GM13976 (cell line): Measurements from ENCODE around the gene FDCSP.
"Not testable (repeated sequence)": the region's sequence is repeated elsewhere in the genome, so short reads cannot be mapped to it uniquely, and the experiment has no call there.

ENCODE experiments used
- DNase-seq: peaks from one replicate; pipeline ENCODE4 v3.0.0; 2012; ENCODE audit warnings: low spot score
- in situ Hi-C: fragments of 300-500 bp; cut with MboI; formaldehyde crosslinking; loops from one replicate; pipeline ENCODE4 v1.12.0; 2022; ENCODE audit warnings: low sequenced_read_pairs, mixed read lengths, inconsistent platforms; ENCODE audit not compliant: unreplicated experiment
- TF ChIP-seq, protein P1 (sequence below): IDR thresholded peaks from 2 replicates; pipeline ENCODE4 v1.5.1; 2012; ENCODE audit warnings: borderline replicate concordance, mild to moderate bottlenecking; ENCODE audit not compliant: insufficient read depth; ENCODE audit errors: extremely low read depth, missing control alignments, control extremely low read depth

Gene FDCSP

DNA sequence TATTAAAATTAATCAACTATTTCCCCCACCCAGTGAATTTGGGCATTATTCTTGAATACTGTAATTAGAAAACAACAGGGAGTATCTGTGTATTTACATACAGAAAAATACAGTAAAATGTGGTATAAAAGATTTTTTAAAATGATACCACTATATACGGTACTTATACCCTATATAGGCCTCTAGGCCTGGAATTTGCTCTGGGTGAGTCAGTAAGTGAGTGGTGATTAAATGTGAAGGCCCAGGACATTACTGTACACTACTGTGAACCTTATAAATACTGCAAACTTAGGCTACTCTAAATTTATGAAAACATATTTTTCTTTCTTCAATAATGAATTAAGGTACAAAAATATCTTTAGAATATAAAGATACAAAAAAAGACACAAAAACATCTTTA, 10.2 kb downstream of the FDCSP start:
- TF ChIP-seq, protein P1, sequence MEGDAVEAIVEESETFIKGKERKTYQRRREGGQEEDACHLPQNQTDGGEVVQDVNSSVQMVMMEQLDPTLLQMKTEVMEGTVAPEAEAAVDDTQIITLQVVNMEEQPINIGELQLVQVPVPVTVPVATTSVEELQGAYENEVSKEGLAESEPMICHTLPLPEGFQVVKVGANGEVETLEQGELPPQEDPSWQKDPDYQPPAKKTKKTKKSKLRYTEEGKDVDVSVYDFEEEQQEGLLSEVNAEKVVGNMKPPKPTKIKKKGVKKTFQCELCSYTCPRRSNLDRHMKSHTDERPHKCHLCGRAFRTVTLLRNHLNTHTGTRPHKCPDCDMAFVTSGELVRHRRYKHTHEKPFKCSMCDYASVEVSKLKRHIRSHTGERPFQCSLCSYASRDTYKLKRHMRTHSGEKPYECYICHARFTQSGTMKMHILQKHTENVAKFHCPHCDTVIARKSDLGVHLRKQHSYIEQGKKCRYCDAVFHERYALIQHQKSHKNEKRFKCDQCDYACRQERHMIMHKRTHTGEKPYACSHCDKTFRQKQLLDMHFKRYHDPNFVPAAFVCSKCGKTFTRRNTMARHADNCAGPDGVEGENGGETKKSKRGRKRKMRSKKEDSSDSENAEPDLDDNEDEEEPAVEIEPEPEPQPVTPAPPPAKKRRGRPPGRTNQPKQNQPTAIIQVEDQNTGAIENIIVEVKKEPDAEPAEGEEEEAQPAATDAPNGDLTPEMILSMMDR, result no peak
- no peak for DNase-seq
- in situ Hi-C loops, result no loop called here

DNA sequence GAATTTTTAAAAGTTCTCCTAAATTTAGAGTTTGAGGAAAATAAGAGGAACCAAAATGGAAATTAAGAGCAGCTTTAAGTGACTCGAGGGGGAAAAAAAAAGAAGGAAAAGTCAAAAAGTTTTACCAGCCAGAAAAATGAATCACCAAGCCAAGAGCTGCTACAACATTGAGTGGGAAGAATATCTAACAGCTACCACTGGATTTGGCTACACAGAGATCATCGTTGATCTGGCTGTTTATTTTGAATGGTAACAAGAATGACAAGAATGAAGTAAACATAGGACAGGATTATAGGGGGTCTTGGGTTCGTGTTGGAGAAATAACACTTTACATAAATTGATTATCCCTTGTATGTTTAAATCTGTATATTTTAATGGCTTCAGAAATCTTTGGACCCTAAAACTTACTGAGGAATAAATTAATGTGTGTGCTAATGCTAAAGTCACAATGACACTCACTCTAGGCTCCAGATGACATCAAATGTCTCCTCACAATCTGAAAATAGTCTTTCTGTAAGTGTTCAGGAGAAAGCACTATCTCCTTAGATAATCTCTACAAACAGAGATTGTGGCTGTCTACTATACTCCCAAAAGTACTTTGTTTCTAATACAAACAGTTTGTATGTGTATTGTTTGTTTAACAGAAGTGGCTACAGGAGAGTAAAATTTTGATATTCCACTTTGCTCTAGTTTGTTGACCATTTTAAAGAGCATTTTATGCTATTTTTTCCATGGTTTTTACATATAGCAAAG, 13.4 kb downstream of the FDCSP start:
- no peak for DNase-seq
- in situ Hi-C loops, result no loop called here
- TF ChIP-seq, protein P1, result no peak

DNA sequence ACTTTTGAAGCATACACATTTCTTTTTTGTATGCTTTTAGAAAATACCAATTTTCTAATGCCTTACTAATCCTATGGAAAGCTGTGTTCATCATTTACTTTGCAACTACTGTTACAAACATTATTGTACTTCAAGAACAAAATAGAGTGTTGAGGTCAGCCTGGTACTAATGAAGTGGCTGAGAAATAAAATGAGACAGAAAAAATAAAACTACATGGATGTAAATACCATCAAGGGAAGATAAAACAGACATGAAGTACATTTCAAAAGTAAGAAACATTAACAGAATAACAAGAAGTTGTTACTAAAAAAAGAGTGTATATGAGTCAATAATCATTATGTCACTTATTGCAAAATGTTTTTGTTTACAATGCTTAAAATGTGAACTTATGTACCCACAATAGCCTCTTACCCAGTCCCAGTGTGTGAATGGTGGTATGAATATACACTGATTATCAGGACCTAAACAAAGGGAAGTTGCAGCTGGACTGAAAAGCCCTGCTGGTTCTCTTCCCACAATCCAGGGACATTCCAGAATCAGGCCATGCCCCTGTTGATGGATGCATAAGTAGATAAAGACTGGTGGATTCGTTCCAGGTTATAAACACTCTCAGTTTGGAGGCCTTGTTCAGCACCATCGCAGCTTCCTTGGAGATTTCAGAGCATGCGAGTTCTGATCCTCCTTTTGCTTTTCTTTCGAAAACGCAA, 14.1 kb downstream of the FDCSP start:
- DNase-seq, result no peak
- TF ChIP-seq, protein P1, result no peak

DNA sequence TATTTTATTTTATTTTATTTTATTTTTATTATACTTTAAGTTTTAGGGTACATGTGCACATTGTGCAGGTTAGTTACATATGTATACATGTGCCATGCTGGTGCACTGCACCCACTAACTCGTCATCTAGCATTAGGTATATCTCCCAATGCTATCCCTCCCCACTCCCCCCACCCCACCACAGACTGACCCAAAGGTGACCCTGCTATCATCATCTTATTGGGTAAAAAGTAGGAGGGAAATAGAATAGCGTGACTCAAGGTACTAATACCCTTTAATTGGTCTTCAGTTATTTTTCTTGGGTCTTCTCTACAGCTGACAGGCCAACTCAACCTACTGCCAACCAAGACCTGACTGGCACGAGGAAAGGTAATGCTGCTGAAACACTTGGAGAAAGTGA, 16.4 kb downstream of the FDCSP start, which contains the start of gene CSN3:
TSS of gene CSN3 (plus strand) at position 301 of the 400 bp plus-strand sequence. CDS start 2,223 bp downstream, outside the sequence.
- in situ Hi-C loops, DNase-seq: not testable (repeated sequence)

More for the DNA sequence above, 14.1 kb downstream of the FDCSP start:
- in situ Hi-C loops, result no loop called here

DNA sequence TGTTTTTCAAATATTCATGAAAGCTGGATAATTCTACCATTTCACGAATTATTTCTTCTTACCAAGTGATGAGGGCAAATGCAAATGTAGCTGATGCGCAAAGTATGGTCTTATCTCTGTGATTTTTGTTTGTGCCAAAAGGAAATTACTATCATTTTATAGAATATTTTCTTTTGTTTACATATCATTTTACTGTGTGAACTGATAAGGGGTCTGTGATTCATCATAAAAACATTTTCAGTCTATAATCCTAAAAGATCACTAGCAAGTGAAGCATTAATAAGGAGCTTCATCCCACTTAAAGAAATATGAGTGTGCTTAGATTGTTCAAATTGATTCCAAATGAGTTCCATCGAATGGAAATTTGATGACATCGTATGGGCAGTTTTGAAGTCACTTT, 17.2 kb downstream of the FDCSP start:
- no peak for DNase-seq
- TF ChIP-seq, protein P1, result no peak
- in situ Hi-C loops, result no loop called here

DNA sequence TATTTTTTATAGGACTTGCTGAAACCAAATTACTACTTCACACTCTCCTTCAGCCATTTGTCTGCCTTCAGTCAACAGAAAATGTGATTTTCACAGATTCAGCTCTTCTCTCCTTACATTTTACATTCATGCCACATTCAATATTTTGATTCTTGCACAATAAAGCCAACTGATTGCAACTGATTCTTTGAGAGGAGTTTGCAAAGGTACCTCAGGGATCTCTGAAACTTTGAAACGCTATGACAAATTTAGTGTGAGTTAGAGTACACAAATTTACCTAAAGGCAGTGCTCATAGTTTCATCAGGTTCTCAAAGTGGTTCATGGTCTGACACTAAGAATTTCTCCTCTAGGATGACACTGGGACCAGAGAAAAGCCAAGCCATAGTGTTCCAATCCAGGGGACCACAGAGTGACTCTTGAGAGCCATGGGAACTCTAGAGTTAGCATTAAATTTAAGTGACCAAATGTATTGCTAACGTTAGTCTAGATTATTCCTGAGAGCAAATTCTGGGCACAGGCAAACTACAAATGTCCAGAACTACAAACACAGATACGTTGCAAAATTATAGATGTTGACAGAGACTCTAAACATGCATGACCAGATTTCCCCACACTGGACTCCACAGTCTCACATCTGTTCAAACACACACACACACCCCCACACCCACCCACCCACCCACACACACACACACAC, 25.5 kb downstream of the FDCSP start:
- no peak for DNase-seq
- in situ Hi-C loops, result no loop called here

DNA sequence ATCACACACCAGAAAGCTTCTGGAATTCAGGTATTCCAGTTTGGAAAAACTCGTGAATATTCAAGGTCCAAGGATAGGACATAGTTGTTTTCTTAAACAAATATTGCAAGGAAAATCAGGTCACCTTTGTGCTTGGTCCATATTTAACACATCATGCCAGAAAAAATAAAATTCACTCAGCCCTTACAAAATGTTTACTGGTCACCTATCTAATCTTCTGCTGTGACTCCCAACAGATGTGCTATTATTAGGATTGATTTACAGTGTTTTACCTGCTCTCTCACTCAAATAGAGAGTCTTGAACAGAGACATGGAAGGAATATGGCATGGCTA, 26.0 kb downstream of the FDCSP start:
- TF ChIP-seq, protein P1, result no peak
- DNase-seq, result no peak
- in situ Hi-C loops, result no loop called here

More for the DNA sequence above, 25.5 kb downstream of the FDCSP start:
- TF ChIP-seq, protein P1, result no peak
